ENCODE results near the gene CEACAM21.

CEACAM21 gene

GRCh38 chr19:41619018-41619556 is 43.1 kb downstream of the CEACAM21 start:
- DNase-seq (ENCODE audit: low read depth in 2 of 2): no peak

GRCh38 chr19:41620171-41620570 is 44.2 kb downstream of the CEACAM21 start:
- DNase-seq (ENCODE audit: low read depth in 2 of 2): no peak

GRCh38 chr19:41621226-41621625 is 45.3 kb downstream of the CEACAM21 start:
- no peak for DNase-seq (ENCODE audit: low read depth in 2 of 2)

- DNase-seq (ENCODE audit: low read depth in 2 of 2): no peak
Measured at GRCh38 chr19:41621654-41622053, 45.7 kb downstream of the CEACAM21 start.

GRCh38 chr19:41623360-41623759 is 47.4 kb downstream of the CEACAM21 start:
- no peak for DNase-seq (ENCODE audit: low read depth in 2 of 2)

GRCh38 chr19:41624515-41624914 is 48.5 kb downstream of the CEACAM21 start:
- DNase-seq (ENCODE audit: low read depth in 2 of 2): no peak

- no peak for DNase-seq (ENCODE audit: low read depth in 2 of 2)
Measured at GRCh38 chr19:41624937-41625336, 49.0 kb downstream of the CEACAM21 start.

- DNase-seq (ENCODE audit: low read depth in 2 of 2): no peak
Measured at GRCh38 chr19:41626278-41626677, 50.3 kb downstream of the CEACAM21 start.

GRCh38 chr19:41626877-41627276 is 50.9 kb downstream of the CEACAM21 start, which contains the start of gene CEACAM4:
CEACAM4 (minus strand) TSS chr19:41627074; CDS start chr19:41626963, 111 bp downstream.
- DNase-seq (ENCODE audit: low read depth in 2 of 2): no peak

- DNase-seq (ENCODE audit: low read depth in 2 of 2): no peak
Measured at GRCh38 chr19:41627966-41628675, 52.2 kb downstream of the CEACAM21 start.
